ENCODE results near the gene AGPS.
"Not testable (repeated sequence)": the region's sequence is repeated elsewhere in the genome, so short reads cannot be mapped to it uniquely, and the experiment has no call there.

Gene AGPS

GRCh38 chr2:177427316-177427715, 34.7 kb downstream of the AGPS start:
- H4K20me1 ChIP-seq (ENCODE audit: insufficient read depth, low read length), result no peaks in the 10 kb centered on the region
- peaks cover 61% of the 10 kb centered on the region for H3K36me3 ChIP-seq (ENCODE audit: insufficient read depth, low read length)
- no peak for DNase-seq
- peaks cover 34% of the 10 kb centered on the region for H3K9me3 ChIP-seq (ENCODE audit: insufficient read depth, low read length, severe bottlenecking)
- H2AFZ ChIP-seq (ENCODE audit: low read depth, low read length), result no peak overlapping the region
- no peak for ATAC-seq (ENCODE audit: insufficient read depth, low read depth)
- no peak overlapping the region for H3K4me3 ChIP-seq (ENCODE audit: low read depth in 1 of 2, low read length in 2 of 2)
- H3K9ac ChIP-seq (ENCODE audit: low read depth, low read length), result no peak overlapping the region
- TF ChIP-seq EZH2 (IDR thresholded peaks at IDR 0.05; ENCODE audit: borderline replicate concordance, low read depth, low read length, severe bottlenecking) (no peak), CTCF (IDR thresholded peaks at IDR 0.05; ENCODE audit: borderline replicate concordance, extremely low read depth, low read length, poor library complexity, severe bottlenecking) (no peak)
- no peak overlapping the region for H3K4me2 ChIP-seq (ENCODE audit: insufficient read depth, low read length)
- H3K79me2 ChIP-seq (ENCODE audit: insufficient read depth, low read length), result peaks cover 83% of the 10 kb centered on the region
- no peaks in the 10 kb centered on the region for H3K4me1 ChIP-seq (ENCODE audit: insufficient read depth, low read length)
- no peaks in the 10 kb centered on the region for H3K27me3 ChIP-seq (ENCODE audit: insufficient read depth, low read length, poor library complexity)
- no peak overlapping the region for H3K27ac ChIP-seq (ENCODE audit: low read length)

GRCh38 chr2:177427936-177428335, 35.4 kb downstream of the AGPS start:
- H3K27ac ChIP-seq (ENCODE audit: low read length); H2AFZ ChIP-seq (ENCODE audit: low read depth, low read length); H3K4me1 ChIP-seq (ENCODE audit: insufficient read depth, low read length); ATAC-seq (ENCODE audit: insufficient read depth, low read depth); H3K4me2 ChIP-seq (ENCODE audit: insufficient read depth, low read length); H3K27me3 ChIP-seq (ENCODE audit: insufficient read depth, low read length, poor library complexity); H3K9ac ChIP-seq (ENCODE audit: low read depth, low read length); H4K20me1 ChIP-seq (ENCODE audit: insufficient read depth, low read length); H3K4me3 ChIP-seq (ENCODE audit: low read depth in 1 of 2, low read length in 2 of 2); DNase-seq: not testable (repeated sequence)
- H3K36me3 ChIP-seq (ENCODE audit: insufficient read depth, low read length), result peaks cover 65% of the 10 kb centered on the region
- peaks cover 85% of the 10 kb centered on the region for H3K79me2 ChIP-seq (ENCODE audit: insufficient read depth, low read length)
- H3K9me3 ChIP-seq (ENCODE audit: insufficient read depth, low read length, severe bottlenecking), result peaks cover 40% of the 10 kb centered on the region

- ATAC-seq (ENCODE audit: insufficient read depth, low read depth), result no peak; the same call in 1 of the 3 replicates
- no peak overlapping the region for H3K4me3 ChIP-seq (ENCODE audit: low read depth in 1 of 2, low read length in 2 of 2)
- H2AFZ ChIP-seq (ENCODE audit: low read depth, low read length), result no peak overlapping the region
- no peak overlapping the region for H3K27ac ChIP-seq (ENCODE audit: low read length)
- no peak for DNase-seq
- H4K20me1 ChIP-seq (ENCODE audit: insufficient read depth, low read length), result no peaks in the 10 kb centered on the region
- no peaks in the 10 kb centered on the region for H3K4me1 ChIP-seq (ENCODE audit: insufficient read depth, low read length)
- H3K4me2 ChIP-seq (ENCODE audit: insufficient read depth, low read length), result no peak overlapping the region
- H3K79me2 ChIP-seq (ENCODE audit: insufficient read depth, low read length), result peaks cover 79% of the 10 kb centered on the region
- H3K36me3 ChIP-seq (ENCODE audit: insufficient read depth, low read length), result peaks cover 70% of the 10 kb centered on the region
- TF ChIP-seq CTCF (IDR thresholded peaks at IDR 0.05; ENCODE audit: borderline replicate concordance, extremely low read depth, low read length, poor library complexity, severe bottlenecking) (no peak), EZH2 (IDR thresholded peaks at IDR 0.05; ENCODE audit: borderline replicate concordance, low read depth, low read length, severe bottlenecking) (no peak)
- H3K27me3 ChIP-seq (ENCODE audit: insufficient read depth, low read length, poor library complexity), result no peaks in the 10 kb centered on the region
- H3K9me3 ChIP-seq (ENCODE audit: insufficient read depth, low read length, severe bottlenecking), result peaks cover 47% of the 10 kb centered on the region
- no peak overlapping the region for H3K9ac ChIP-seq (ENCODE audit: low read depth, low read length)
These were observed 37.2 kb downstream of the AGPS start for GRCh38 chr2:177429688-177430325.

- Histone ChIP-seq H3K4me3 (ENCODE audit: low read depth in 1 of 2, low read length in 2 of 2) (no peak overlapping the region), H2AFZ (ENCODE audit: low read depth, low read length) (no peak overlapping the region), H3K36me3 (ENCODE audit: insufficient read depth, low read length) (peaks cover 73% of the 10 kb centered on the region), H3K9ac (ENCODE audit: low read depth, low read length) (no peak overlapping the region), H3K4me2 (ENCODE audit: insufficient read depth, low read length) (no peak overlapping the region), H3K27ac (ENCODE audit: low read length) (no peak overlapping the region), H4K20me1 (ENCODE audit: insufficient read depth, low read length) (no peaks in the 10 kb centered on the region), H3K79me2 (ENCODE audit: insufficient read depth, low read length) (peaks cover 76% of the 10 kb centered on the region), H3K4me1 (ENCODE audit: insufficient read depth, low read length) (no peaks in the 10 kb centered on the region), H3K9me3 (ENCODE audit: insufficient read depth, low read length, severe bottlenecking) (peaks cover 47% of the 10 kb centered on the region), H3K27me3 (ENCODE audit: insufficient read depth, low read length, poor library complexity) (no peaks in the 10 kb centered on the region)
- TF ChIP-seq CTCF (IDR thresholded peaks at IDR 0.05; ENCODE audit: borderline replicate concordance, extremely low read depth, low read length, poor library complexity, severe bottlenecking) (no peak), EZH2 (IDR thresholded peaks at IDR 0.05; ENCODE audit: borderline replicate concordance, low read depth, low read length, severe bottlenecking) (no peak)
- DNase-seq (no peak), ATAC-seq (ENCODE audit: insufficient read depth, low read depth) (no peak)
These were observed 37.8 kb downstream of the AGPS start for GRCh38 chr2:177430411-177430810.

GRCh38 chr2:177431111-177431725, 38.6 kb downstream of the AGPS start:
- ATAC-seq (ENCODE audit: insufficient read depth, low read depth); H3K27ac ChIP-seq (ENCODE audit: low read length); H3K4me1 ChIP-seq (ENCODE audit: insufficient read depth, low read length); H3K4me3 ChIP-seq (ENCODE audit: low read depth in 1 of 2, low read length in 2 of 2); H3K27me3 ChIP-seq (ENCODE audit: insufficient read depth, low read length, poor library complexity); H3K9ac ChIP-seq (ENCODE audit: low read depth, low read length); H2AFZ ChIP-seq (ENCODE audit: low read depth, low read length); DNase-seq; H3K4me2 ChIP-seq (ENCODE audit: insufficient read depth, low read length); H4K20me1 ChIP-seq (ENCODE audit: insufficient read depth, low read length): not testable (repeated sequence)
- H3K79me2 ChIP-seq (ENCODE audit: insufficient read depth, low read length), result peaks cover 75% of the 10 kb centered on the region
- peaks cover 76% of the 10 kb centered on the region for H3K36me3 ChIP-seq (ENCODE audit: insufficient read depth, low read length)
- peaks cover 47% of the 10 kb centered on the region for H3K9me3 ChIP-seq (ENCODE audit: insufficient read depth, low read length, severe bottlenecking)

All from DND-41 (cell line).